NCI-H1930 (cell line): ENCODE measurements around the gene BEST1.

Experiments
- DNase-seq, 2 experiments: peaks; one replicate each; lab custom pipeline; 2025; lab: John Stamatoyannopoulos, UW

Gene BEST1

DNA sequence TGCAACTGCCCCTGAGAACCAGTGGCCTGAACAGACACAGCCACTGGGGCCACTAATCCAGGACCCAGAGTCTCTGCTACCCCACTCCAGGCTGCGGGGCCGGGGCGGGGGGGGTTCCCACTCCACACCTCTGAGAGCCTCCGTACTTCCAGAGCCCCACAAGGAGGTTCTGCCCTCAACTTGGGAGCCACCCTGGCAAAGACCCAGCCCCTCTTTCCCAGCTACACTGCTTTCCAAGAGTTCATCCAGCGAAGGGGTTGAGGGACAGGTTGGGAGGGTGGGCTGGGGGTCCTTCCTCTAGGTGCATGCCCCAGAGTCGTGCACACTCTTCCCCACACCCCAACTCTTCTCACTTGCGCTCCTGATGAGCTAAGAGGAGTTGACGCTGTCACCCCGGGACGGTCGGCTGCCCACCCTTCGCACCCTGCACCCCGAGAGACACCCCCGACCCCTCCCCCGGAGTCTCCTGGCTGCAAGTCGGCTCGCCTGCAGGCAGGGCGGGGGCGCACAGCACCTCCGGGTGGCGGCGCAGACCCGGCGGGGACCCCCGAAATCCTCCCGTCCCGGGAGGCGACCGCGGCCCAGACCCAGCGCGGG, 33.3 kb upstream of the BEST1 start:
- no peak for DNase-seq

DNA sequence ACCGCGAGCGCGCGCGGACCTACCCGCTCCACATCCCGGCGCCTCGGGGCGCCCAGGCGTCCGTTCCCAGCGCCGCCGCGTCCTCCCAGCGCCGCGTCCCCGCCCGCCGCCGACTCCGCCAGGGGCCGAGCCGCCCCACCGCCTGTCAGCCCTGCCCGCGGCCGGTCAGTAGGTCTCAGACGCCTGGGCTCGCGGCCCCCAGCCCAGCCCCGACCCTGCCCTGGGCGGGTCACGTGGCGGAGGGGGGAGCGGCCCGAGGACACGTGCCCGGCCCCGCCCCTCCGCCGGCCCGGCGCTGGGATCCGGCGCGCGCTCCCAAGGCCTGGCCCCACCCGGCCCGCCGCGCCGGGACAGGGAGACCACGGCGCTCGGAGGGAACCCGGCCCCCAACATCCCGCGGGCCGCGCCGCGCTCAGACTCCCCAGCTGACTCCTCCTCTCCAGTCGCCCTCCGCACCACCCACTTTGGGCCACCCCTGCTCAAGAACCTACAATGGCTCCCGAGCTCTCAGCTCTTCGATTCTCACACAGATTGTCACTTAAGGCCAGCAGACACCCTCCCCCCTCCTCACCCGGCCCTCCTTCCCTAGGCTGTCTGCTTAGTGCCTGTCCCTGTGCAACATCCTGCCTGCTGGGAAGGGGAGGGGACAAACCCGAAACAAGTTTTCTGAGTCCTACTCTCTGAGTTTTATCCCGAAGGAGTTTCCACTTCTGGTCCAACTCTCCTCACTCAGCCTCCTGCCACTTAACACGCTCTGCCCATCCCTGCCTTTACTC, 32.6 kb upstream of the BEST1 start, which contains the start of gene RAB3IL1:
RAB3IL1 (minus strand) TSS at position 233 of the 776 bp plus-strand sequence; CDS start at position 34, 199 bp downstream.
- no peak for DNase-seq

DNA sequence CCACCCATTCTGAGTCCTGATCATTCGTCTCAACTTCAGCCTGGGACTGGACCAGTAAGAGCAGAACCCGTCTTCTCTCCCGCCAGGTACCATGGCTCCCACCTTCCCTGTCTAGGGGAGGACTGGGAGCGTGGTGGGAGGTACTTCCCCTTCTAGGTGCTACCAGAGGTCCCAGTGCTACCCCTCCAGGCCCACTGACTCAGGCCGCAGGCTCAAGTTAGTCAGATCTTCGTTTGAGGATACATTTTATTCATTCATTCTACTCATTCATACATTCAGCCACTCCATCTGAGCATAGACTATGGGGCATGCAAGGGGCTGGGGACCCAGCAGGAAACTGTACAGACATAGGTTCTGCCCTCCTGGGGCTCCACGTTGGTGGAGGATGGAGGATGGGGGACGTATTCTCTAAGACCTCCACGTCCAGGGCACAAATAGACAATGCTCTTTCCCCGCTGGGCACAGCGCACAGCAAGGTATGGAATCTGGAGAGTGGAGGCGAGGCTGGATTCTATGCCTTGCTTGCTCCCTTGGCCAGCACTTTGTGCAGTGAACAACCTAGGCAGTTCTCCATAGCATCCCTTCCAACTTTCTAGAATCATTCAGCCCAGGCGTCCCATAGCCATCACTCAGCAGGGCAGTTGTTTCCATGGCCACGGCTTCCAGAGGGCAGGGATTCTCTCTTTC, 31.8 kb upstream of the BEST1 start:
- DNase-seq = no peak

DNA sequence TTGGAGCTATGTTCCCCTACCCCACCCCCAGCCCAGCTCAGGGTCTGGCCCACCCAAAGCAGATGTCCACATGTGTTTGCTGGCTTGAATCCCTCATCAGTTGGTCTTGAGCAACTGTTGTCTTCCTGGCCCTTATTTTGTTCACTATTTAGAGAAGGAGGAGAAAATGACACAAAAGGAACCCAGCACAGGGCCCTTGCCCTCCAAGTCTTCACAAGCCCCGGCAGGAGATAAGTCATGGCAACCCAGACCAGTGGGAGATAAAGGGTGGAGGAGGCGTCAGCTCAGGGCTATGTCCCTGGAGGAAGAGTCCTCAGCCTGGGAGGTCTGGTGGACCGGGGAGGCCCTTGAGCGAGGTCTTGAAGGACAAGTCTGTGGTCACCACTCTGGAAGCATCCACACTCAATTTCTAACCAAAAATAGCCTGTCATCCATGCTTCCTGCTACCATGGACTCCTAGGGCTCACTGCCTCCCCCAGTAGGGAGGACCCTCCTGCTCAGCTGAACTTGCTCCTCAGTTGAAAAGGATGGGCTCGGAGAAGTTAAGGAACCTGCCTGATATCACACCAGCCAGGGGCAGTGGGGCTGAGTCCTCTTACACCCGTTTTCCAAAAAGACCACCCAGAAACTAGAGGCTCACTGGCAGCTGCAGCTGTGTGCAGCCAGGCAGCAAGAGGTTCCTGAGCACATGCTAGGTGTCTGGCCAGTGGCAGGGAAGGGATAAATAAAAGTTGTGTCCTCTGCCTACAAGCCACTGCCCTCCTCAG, 31.0 kb upstream of the BEST1 start:
- no peak for DNase-seq

DNA sequence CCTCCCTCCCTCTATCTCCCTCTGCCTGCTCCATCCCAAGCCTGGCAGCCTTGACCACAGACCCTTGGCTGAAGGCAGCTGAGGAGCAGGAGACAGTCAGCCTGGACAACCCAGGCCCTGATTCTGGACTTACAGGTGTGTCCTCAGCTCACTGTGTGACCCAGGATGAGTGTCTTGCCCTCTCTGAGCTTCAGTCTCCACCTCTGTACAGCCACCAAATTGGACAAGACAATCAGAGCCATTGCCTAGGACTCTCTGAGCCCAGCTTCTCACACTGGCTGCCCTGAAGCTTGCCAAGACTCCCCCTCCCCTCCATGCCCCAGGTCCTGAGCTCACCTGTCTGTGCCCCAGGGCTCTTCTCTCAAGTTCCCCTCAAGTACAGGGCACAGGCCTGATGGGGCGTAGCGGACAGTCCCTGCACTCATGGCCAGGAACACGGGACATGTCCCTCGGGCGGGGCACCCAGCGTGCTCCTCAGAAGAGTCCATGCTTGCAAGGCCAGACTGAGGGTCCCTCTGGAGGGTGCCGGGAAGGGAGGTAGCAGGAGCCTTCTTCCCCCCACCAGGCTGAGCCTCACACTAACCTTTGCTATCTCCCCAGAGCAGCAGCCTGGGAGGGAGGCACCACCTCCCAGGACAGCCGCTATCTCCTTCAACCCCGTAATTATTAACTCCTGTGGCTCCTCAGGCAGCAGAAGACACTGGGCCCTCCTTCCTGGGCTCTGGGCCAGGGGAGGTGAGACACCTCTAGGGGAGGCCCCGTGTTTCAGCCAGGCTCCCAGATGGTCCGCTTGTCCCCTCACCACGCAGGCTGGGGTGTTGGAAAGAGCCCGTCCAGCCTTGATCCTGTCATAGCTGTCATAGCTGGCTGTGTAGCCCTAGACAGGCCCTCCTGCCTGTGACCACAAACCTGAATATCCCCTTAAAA, 30.2 kb upstream of the BEST1 start:
- no peak for DNase-seq

DNA sequence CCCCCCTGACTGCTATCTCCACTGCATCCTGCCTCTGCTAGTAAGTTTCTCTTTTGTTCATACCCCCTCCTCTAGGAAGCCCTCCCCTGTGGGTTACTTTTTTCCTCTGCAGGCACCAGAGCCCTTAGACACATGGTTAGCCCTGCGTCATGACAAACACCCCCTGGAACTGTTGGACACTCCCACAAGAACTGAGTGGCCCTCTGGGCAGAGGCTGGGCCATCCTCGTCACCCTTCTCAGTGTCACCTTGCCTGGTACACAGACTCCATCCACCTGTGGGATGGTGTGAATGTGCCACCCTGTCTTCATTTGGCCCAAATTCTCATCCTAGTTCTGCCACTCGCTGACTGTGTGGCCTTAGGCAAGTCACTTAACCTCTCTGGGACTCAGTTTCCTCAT, 28.7 kb upstream of the BEST1 start:
- DNase-seq = no peak

DNA sequence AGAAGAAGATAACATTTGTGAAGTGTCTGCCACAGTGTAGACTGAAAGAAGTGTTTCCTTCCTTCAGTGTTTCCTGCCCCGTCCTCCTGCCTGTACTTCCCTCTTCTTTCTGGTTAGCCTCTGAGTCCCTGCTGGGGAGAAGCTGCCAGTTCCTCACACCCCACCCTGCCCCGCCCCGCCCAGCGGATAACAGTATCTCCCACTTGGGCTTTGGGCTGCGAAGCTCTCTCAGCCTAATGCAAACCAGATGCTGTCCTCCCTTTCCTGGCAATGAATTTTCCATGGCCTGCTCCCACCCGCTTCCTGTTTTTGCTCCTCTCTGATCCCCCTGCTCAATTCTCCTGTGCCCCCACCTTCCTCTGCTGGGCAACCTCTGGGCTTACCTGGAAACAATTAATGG, 27.6 kb upstream of the BEST1 start:
- no peak for DNase-seq

DNA sequence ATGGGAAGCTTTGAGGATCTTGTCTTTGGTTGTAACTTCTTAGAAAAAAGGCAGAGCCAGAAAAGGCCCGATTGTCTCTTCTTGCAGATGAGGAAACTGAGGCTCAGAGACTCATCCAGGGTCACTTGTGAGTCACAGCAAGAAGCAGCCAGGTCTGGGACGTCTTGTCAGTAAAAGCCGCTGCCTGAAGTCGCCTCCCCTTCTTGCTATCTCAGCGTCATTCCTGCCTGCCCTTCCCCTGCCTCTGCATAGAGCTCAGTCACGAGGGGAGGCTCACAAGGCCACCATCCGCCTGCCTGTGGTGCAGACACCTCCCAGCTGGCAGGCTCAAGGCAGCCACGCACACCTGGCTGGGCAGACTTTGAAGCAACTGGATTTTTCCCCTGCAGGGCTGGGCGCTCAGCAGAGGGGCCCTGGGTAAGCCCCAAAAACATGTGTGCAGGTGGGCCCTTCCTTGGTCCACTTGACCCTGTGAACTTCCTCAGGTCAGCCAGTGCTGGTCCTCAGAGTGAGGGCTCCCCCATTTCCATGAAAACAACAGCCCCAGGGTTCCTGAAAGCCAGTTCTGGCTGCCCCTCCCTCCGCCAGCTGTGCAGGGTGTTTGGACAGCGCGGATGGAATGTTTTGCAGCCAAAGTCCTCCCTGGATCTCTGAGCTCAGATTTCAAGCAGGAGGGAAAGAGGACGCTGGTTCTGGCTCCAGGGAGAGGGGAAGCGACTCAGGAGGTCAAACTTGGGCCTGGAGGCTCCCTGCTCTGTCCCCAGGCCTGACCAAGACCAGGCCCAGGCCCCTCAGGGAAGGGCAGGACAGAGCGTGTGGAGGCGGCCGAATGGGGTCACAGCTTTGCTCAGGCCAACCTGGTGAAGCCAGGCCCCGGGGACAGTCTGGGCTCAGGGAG, 26.7 kb upstream of the BEST1 start:
- DNase-seq = no peak

DNA sequence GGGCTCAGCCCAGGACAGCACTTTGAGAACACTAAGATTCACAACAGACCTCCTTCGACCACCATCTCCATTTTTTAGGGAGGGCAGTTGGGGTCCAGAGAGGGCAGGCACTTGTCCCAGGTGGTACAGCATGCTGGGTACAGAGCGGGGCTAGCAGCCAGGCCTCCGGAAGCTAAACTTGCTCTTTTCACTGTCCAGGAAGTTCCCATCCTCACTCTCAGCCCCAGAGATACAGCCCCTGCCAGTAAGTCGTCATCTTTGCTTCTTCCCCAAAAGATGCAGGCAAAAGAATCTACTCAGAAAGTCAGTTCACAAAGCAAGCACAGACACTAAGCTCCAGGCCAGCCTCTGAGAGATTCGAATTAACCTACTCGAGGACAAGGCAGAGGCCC, 26.1 kb upstream of the BEST1 start:
- no peak for DNase-seq

DNA sequence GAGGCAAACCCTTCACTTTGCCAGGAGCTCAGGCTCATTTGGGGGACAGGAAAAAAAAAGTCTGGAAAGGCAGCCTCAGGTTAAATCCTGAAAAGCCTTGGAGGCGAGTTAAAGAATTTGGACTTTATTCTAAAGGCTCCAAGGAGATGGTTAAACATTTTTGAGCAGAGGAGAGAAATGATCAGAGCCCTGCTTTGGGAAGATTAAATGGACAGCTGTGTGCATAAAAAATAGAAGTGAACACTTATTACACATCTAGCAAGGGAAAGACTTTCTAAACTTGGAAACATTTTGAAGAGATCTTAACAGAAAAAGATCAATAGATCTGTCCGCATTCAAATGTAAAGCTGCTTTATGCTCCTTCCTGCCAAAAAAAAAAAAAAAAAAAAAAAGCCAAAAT, 24.4 kb upstream of the BEST1 start:
- DNase-seq = no peak

DNA sequence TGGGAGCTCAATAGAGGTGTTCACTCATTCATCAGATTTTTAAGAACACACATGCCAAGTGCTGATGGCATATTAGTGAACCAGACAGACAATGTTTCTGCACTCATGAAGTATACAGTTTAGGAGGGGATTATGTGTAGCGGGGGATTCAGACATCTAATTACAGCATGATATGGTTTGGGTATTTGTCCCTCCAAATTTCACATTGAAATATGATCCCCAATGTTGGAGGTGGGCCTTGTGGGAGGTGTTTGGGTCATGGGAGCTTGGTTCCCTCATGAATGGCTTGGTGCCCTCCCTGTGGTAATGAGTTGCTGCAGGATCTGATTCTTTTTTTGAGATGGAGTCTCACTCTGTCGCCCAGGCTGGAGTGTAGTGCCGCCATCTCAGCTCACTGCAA, 23.9 kb upstream of the BEST1 start:
- DNase-seq = no peak

DNA sequence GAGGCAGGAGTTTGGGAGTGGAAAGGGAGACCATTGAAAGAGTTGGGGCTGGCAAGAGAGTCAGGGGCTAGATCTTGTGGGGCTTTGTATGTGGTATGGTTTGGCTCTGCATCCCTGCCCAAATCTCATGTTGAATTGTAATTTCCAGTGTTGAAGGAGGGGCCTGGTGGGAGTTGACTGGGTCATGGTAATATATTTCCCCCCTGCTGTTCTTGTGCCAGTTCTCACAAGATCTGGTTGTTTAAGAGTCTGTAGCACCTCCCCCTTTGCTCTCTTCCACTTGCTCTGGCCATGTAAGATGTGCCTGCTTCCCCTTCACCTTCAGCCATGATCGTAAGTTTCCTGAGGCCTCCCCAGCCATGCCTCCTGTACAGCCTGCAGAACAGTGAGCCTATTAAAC, 22.6 kb upstream of the BEST1 start:
- no peak for DNase-seq

DNA sequence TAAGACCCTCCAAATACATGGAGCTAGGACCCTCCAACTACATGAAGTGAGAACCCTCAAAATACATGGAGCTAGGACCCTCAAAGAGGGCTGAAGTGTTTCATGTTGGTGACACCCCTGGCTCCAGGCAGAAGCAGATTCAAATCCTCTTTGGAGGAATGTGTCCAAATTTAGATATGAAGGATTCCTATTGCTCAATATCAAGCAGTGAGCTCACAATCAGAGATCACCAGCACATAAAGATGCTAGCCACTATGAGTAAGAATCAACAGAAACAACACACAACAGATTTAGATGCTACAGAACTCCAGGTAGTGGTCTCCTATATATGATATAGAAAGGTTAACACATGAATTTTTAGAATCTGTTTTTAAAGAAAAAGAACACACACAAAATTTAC, 21.5 kb upstream of the BEST1 start:
- no peak for DNase-seq

DNA sequence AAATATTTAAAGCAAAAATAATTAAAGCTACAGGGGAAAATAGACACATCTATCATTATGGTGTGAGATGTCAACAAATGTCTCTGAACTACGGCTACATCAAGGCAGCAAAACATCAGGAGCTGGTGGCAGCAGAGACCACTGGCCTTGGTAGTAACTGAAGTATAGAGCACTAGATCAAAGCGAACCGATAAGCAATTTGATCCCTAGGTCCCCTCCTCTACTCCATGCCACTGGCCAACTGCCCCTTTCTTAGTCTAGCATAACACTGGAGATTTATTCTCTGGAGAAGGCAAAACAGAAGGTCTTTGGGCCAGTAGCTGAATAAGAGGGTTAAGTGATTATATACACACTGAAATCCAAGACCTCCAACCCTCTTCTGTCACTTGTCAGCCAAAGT, 19.2 kb upstream of the BEST1 start:
- no peak for DNase-seq

DNA sequence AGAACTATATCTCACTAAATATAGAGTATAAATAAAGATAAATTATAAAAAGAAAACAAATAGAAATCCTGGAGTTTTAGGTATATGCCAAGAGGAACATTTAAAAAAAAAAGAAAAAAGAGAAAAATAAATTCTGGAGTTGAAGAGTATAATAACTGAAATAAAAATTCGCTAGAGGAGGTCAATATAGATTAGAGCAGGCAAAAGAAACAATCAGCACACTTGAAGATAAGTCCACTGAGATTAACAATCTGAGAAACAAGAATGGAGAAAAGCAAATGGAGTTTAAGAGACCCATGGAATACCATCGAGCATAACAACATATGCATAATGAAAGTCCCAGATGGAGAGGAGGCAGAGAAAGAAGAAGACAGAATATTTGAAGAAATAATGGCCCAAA, 14.3 kb upstream of the BEST1 start:
- DNase-seq = no peak

DNA sequence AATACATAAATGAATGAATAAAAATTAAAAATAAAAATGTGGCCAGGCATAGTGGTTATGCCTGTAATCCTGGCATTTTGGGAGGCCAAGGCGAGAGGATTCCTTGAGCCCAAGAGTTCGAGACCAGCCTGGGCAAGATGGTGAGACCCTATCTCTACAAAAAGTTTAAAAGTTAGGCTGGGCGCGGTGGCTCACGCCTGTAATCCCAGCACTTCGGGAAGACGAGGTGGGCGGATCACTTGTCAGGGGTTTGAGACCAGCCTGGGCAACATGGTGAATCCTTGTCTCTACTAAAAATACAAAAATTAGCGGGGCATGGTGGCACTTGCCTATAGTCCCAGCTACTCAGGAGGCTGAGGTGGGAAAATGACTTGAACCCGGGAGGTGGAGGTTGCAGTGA, 9.7 kb upstream of the BEST1 start:
- no peak for DNase-seq

DNA sequence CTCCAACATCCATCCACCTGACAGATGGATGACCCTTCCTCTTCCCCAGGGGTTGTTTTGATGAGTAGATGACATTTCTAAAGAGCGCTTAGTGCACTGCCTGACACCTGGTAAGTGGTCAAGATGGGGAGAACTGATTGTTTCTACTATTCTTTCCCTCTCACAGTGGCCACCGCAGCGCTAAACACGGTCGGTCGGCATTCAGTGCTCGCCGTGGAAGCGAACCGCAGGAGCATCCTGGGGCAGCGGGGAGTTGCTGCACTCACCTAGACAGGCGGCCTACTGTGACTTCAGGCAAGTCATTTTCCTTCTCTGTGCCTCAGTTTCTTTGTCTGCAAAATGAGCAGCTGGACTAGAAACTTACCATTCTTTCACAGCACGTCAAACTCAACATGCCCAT, 5.0 kb upstream of the BEST1 start:
- DNase-seq = no peak

DNA sequence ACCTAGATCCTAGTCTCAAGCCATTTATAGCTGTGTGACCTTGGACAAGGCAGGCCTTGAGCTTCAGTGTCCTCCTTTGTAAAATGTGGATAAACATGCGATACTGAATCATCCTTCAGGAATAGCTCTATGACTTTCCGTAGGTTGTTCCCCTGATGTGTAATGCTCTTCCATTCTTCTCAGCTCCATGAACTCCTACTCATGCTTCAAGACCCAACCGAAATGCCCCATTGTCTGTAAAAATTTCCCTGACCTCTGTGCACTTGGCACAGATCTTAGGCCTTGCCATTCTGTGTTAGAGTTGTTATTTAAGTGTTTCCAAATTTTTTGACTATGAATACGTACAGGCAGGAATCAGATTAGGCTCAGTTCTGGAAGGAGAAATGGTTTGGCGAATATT, 3.3 kb upstream of the BEST1 start:
- DNase-seq = no peak

DNA sequence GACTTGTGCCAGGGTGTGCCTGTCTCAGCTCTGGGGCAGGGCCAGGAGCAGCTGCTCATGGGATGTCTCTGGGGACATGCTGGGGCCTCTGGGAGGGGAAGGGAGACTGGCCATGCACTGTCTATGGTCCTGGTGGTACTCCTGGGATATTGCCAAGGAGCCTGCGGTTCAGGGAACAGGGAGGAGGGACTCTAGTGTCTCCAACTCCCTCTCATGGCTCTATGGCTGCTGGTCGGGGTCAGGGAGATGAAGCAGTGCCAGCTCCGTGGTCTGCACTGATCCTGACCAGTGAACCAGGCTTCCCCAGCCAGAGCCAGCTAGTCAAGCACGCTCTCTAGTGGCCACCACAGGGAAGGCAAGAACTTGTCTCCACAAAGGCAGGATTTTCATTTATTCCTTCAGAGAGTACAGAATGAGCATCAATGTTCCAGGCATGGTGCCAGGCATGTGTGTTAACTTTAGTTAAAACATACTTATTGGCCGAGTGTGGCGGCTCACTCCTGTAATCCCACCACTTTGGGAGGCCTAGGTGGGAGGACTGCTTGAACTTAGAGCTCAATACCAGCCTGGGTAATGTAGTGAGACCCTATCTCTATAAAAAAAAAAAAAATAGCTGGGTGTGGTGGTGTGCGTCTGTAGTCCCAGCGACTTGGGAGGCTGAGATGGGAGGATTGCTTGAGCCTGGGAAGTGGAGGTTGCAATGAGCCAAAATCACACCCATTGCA, 2.5 kb upstream of the BEST1 start:
- DNase-seq = peak; percentile 44 to 68

DNA sequence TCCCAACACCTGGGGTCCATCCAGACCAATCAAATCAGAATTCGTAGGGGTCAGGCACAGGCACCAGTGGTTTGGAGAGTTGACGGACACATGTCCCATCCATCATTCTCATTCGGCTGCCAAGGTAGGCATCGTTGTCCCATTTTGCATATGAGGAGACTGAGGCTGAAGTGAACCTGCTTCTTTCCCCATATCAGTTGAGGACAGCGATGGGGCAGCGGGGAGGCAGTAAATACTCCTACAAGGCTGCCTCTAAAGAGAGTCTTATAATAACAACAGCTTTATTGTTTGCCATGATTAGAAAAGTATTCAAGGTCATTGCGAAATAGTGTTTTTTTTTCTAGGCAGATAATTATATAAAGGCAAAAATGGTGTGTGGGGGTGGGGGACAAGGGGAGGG, 1.6 kb upstream of the BEST1 start:
- DNase-seq = no peak
